IMR-90 (cell line): ENCODE results near the gene MADCAM1. TPM values are rescaled to one million over a fixed set of nuclear protein-coding genes. Genes with fewer than 3 reads are reported as not detected.

ENCODE experiments used
- ATAC-seq: fragments of 200-7000 bp; cut with Tn5 transposase; 2 replicates; pipeline ENCODE4 v1.9.1; 2020; ENCODE audit warnings: low read depth, mild to moderate bottlenecking, moderate library complexity
- BruUV-seq: library from RNA; stranded (reverse); fragments of 400-500 nt; replicated peaks from 2 replicates; lab custom pipeline; 2021; lab: Mats Ljungman, UMichigan
- CTCF ChIA-PET: fragments of 300-600 bp; formaldehyde crosslinking; extraction: SDS; loops from one replicate; lab custom pipeline; 2021; ENCODE audit warnings: antibody characterized with exemption; lab: Yijun Ruan, JAX
- POLR2A ChIA-PET: fragments of 300-600 bp; sonication (Branson Sonifier 250); formaldehyde crosslinking; loops from one replicate; lab custom pipeline; 2022; ENCODE audit warnings: antibody characterized with exemption; ENCODE audit not compliant: unreplicated experiment; lab: Charles Lee
- DNase-seq: peaks from one replicate; pipeline ENCODE4 v3.0.0; 2013
- H2AFZ ChIP-seq: replicated peaks from 2 replicates; pipeline ENCODE3; 2013; ENCODE audit warnings: low read length, mild to moderate bottlenecking; ENCODE audit not compliant: poor library complexity
- H2AK5ac ChIP-seq: 2 replicates; pipeline ENCODE4 v1.6.1; 2013; ENCODE audit warnings: low read depth, low read length, inconsistent platforms
- H2AK9ac ChIP-seq: replicated peaks from 2 replicates; pipeline ENCODE3; 2013; ENCODE audit warnings: mild to moderate bottlenecking, low read depth, low read length, moderate library complexity; ENCODE audit not compliant: poor library complexity
- H2BK120ac ChIP-seq: 2 replicates; pipeline ENCODE4 v1.6.1; 2013; ENCODE audit warnings: low read depth, low read length, inconsistent platforms
- H2BK15ac ChIP-seq: 3 replicates; pipeline ENCODE4 v1.6.1; 2013; ENCODE audit warnings: low read depth, low read length, inconsistent platforms
- H2BK20ac ChIP-seq: 2 replicates; pipeline ENCODE4 v1.6.1; 2013; ENCODE audit warnings: low read depth, mild to moderate bottlenecking, inconsistent platforms, low read length, moderate library complexity
- H2BK5ac ChIP-seq: 2 replicates; pipeline ENCODE4 v1.6.1; 2013; ENCODE audit warnings: mild to moderate bottlenecking, low read depth, low read length, inconsistent platforms; ENCODE audit not compliant: poor library complexity, severe bottlenecking
- H3K14ac ChIP-seq: replicated peaks from 2 replicates; pipeline ENCODE4 v1.6.1; 2013; ENCODE audit warnings: low read depth, low read length, inconsistent platforms
- H3K18ac ChIP-seq: 2 replicates; pipeline ENCODE4 v1.6.1; 2013; ENCODE audit warnings: low read depth, low read length, control low read depth
- H3K23ac ChIP-seq: 2 replicates; pipeline ENCODE4 v1.6.1; 2013; ENCODE audit warnings: low read depth, low read length, inconsistent platforms
- H3K27ac ChIP-seq: 2 replicates; pipeline ENCODE4 v1.5.1; 2013; ENCODE audit warnings: mild to moderate bottlenecking, control low read depth, low read length; ENCODE audit not compliant: insufficient read depth
- H3K27me3 ChIP-seq: 2 replicates; pipeline ENCODE4 v1.6.1; 2013; ENCODE audit warnings: low read length; ENCODE audit not compliant: control insufficient read depth, insufficient read depth
- H3K36me3 ChIP-seq: 2 replicates; pipeline ENCODE4 v1.6.1; 2013; ENCODE audit warnings: low read length, mixed read lengths; ENCODE audit not compliant: control insufficient read depth, insufficient read depth
- H3K4ac ChIP-seq: 2 replicates; pipeline ENCODE4 v1.6.1; 2013; ENCODE audit warnings: low read depth, low read length, inconsistent platforms
- H3K4me1 ChIP-seq: 2 replicates; pipeline ENCODE4 v1.6.1; 2013; ENCODE audit warnings: low read length, mixed read lengths; ENCODE audit not compliant: control insufficient read depth, insufficient read depth
- H3K4me2 ChIP-seq: 2 replicates; pipeline ENCODE4 v1.6.1; 2013; ENCODE audit warnings: low read depth, mild to moderate bottlenecking, control low read depth, low read length, moderate library complexity
- H3K4me3 ChIP-seq: 2 replicates; pipeline ENCODE4 v1.5.1; 2013; ENCODE audit warnings: low read depth, mild to moderate bottlenecking, control low read depth, low read length, moderate library complexity; ENCODE audit not compliant: insufficient read depth
- H3K56ac ChIP-seq: 2 replicates; pipeline ENCODE4 v1.6.1; 2013; ENCODE audit warnings: low read length, inconsistent platforms; ENCODE audit not compliant: insufficient read depth; ENCODE audit errors: extremely low read depth
- H3K79me1 ChIP-seq, 2 experiments: 2 replicates each; pipeline ENCODE4 v1.6.1; 2013; ENCODE audit warnings: low read length in 2 of 2, inconsistent platforms in 1 of 2, low read depth in 1 of 2
- H3K9ac ChIP-seq: 2 replicates; pipeline ENCODE4 v1.6.1; 2013; ENCODE audit warnings: low read depth, low read length, control low read depth
- H3K9me1 ChIP-seq: 2 replicates; pipeline ENCODE4 v1.6.1; 2013; ENCODE audit warnings: low read length, inconsistent platforms; ENCODE audit not compliant: insufficient read depth
- H3K9me3 ChIP-seq: 2 replicates; pipeline ENCODE4 v1.6.1; 2013; ENCODE audit warnings: low read length; ENCODE audit not compliant: control insufficient read depth, insufficient read depth
- H4K20me1 ChIP-seq: 2 replicates; pipeline ENCODE4 v1.6.1; 2013; ENCODE audit warnings: low read length, inconsistent platforms; ENCODE audit not compliant: insufficient read depth
- H4K5ac ChIP-seq: 2 replicates; pipeline ENCODE4 v1.6.1; 2013; ENCODE audit warnings: mild to moderate bottlenecking, low read depth, low read length, control low read depth
- H4K8ac ChIP-seq, 2 experiments: 2 replicates each; pipeline ENCODE4 v1.6.1; 2013; ENCODE audit warnings: low read depth in 2 of 2, low read length in 2 of 2, control low read depth in 1 of 2, inconsistent platforms in 1 of 2
- H4K91ac ChIP-seq: 2 replicates; pipeline ENCODE4 v1.6.1; 2013; ENCODE audit warnings: low read depth, low read length, inconsistent platforms; ENCODE audit not compliant: insufficient read depth
- CEBPB ChIP-seq: IDR thresholded peaks from 2 replicates; pipeline ENCODE4 v1.6.1; 2012; ENCODE audit warnings: low read depth, low read length, improper control_type of control experiment
- CTCF ChIP-seq: conservative IDR thresholded peaks from 2 replicates; pipeline ENCODE4 v1.5.1; 2012; ENCODE audit warnings: mild to moderate bottlenecking, low read depth, low read length, improper control_type of control experiment
- ELK1 ChIP-seq: fragments of 150-350 bp; IDR thresholded peaks from 2 replicates; pipeline ENCODE4 v1.6.1; 2016; ENCODE audit warnings: low read depth, mild to moderate bottlenecking, low read length, moderate library complexity, borderline replicate concordance
- FOS ChIP-seq: fragments of 150-350 bp; IDR thresholded peaks from 2 replicates; pipeline ENCODE4 v1.6.1; 2016; ENCODE audit warnings: low read depth, low read length
- MAZ ChIP-seq: IDR thresholded peaks from 2 replicates; pipeline ENCODE4 v1.6.1; 2012; ENCODE audit warnings: low read depth, mild to moderate bottlenecking, low read length, improper control_type of control experiment, moderate library complexity, borderline replicate concordance
- NFE2L2 ChIP-seq: fragments of 150-350 bp; IDR thresholded peaks from 2 replicates; pipeline ENCODE4 v1.6.1; 2016; ENCODE audit warnings: low read depth, mild to moderate bottlenecking, low read length
- RAD21 ChIP-seq: IDR thresholded peaks from 2 replicates; pipeline ENCODE4 v1.6.1; 2012; ENCODE audit warnings: low read length, improper control_type of control experiment
- RCOR1 ChIP-seq: IDR thresholded peaks from 2 replicates; pipeline ENCODE4 v1.6.1; 2012; ENCODE audit warnings: mild to moderate bottlenecking, low read length, improper control_type of control experiment; ENCODE audit not compliant: insufficient replicate concordance
- RFX5 ChIP-seq: IDR thresholded peaks from 2 replicates; pipeline ENCODE4 v1.8.0; 2012; ENCODE audit warnings: low read depth, mild to moderate bottlenecking, low read length, moderate library complexity
- SMC3 ChIP-seq: fragments of 150-350 bp; IDR thresholded peaks from 2 replicates; pipeline ENCODE4 v1.6.1; 2016; ENCODE audit warnings: low read depth, mild to moderate bottlenecking, antibody characterized with exemption, low read length, moderate library complexity
- WGBS, 2 experiments: methylation state at CpG; one replicate each; pipeline versions ENCODE4 v1.1.5 to v1.1.7; 2013; ENCODE audit warnings: missing lambda C conversion rate in 2 of 2; ENCODE audit not compliant: insufficient read length in 1 of 2; ENCODE audit errors: extremely low coverage in 2 of 2; 5-methylcytosine and 5-hydroxymethylcytosine counted together
- dilution Hi-C: fragments of 300-500 bp; cut with HindIII; formaldehyde crosslinking; loops from one replicate; pipeline ENCODE4 v1.14.3; 2018; ENCODE audit warnings: low sequenced_read_pairs; ENCODE audit not compliant: unreplicated experiment
- in situ Hi-C: fragments of 300-500 bp; cut with MboI; formaldehyde crosslinking; loops from 3 replicates; pipeline ENCODE4 v1.14.3; 2019; ENCODE audit warnings: low sequenced_read_pairs, inconsistent platforms, mixed read lengths
- intact Hi-C: fragments of 100-400 bp; cut with micrococcal nuclease; formaldehyde crosslinking; loops from 2 replicates; pipeline ENCODE4 v1.10.0; 2022
- polyA plus RNA-seq, 3 experiments: library from polyadenylated mRNA; depleted of rRNA; stranded (reverse); fragments of >200 nt; gene quantifications; 2 replicates each; pipeline ENCODE4 v1.2.3, GENCODE V29; 2012; ENCODE audit warnings: low replicate concordance in 1 of 3
- total RNA-seq: library from RNA; depleted of rRNA; stranded (reverse); fragments of >200 nt; gene quantifications from 2 replicates; pipeline ENCODE4 v1.2.3, GENCODE V29; 2012

Gene MADCAM1
- total and polyA plus RNA-seq, 2 of the 4 experiments (the other 2 are of a cell fraction): 0.24 TPM; not detected in 1

GRCh38 chr19:525029-525428, 28.7 kb downstream of the MADCAM1 start:
- peaks cover 4% of the 10 kb centered on the region for H3K9me3 ChIP-seq
- H3K9ac ChIP-seq: no peak overlapping the region
- no peak overlapping the region for H3K23ac ChIP-seq
- H2AK9ac ChIP-seq: peak overlapping the region; percentile 33
- no peak overlapping the region for H3K4me3 ChIP-seq
- dilution Hi-C loops (no loop called here), in situ Hi-C loops (no loop called here), intact Hi-C loops (no loop called here)
- BruUV-seq: no TSS peak
- no peak overlapping the region for H3K4me2 ChIP-seq
- H4K20me1 ChIP-seq: no peaks in the 10 kb centered on the region
- no peak overlapping the region for H2AK5ac ChIP-seq
- 70% methylated on average over 9 of the region's 18 CpGs; no CpG with 5 or more reads in 1 of the 2 experiments for WGBS, 2 experiments
- no peak overlapping the region for H3K56ac ChIP-seq
- H3K14ac ChIP-seq: no peak overlapping the region
- H2BK5ac ChIP-seq: no peak overlapping the region
- no peak overlapping the region for H3K18ac ChIP-seq
- no peak overlapping the region for H2BK20ac ChIP-seq
- no peak overlapping the region for H4K8ac ChIP-seq
- H2BK120ac ChIP-seq: no peak overlapping the region
- no peaks in the 10 kb centered on the region for H3K79me1 ChIP-seq
- H4K91ac ChIP-seq: no peak overlapping the region
- H2BK15ac ChIP-seq: no peak overlapping the region
- peaks cover under 1% of the 10 kb centered on the region; the same call in 1 of the 2 replicates for H3K36me3 ChIP-seq
- TF ChIP-seq FOS (no peak), CTCF (no peak), MAZ (no peak), RCOR1 (no peak), NFE2L2 (no peak), ELK1 (no peak), CEBPB (no peak), SMC3 (no peak), RFX5 (no peak), RAD21 (no peak)
- no peak overlapping the region for H4K5ac ChIP-seq
- peaks cover 10% of the 10 kb centered on the region for H3K4me1 ChIP-seq
- no peak for DNase-seq
- no peaks in the 10 kb centered on the region; the same call in 1 of the 2 replicates for H3K9me1 ChIP-seq
- no peak overlapping the region for H2AFZ ChIP-seq
- no peak overlapping the region for H3K4ac ChIP-seq
- H3K27ac ChIP-seq: no peak overlapping the region
- peaks cover 9% of the 10 kb centered on the region for H3K27me3 ChIP-seq
- ChIA-PET CTCF (interaction anchor here (0.8 kb wide), 1 partner anchor 8 kb away, joined by 3 read pairs; no protein-coding TSS in a partner anchor), POLR2A (no interaction called here)
- peak; percentile 15 for ATAC-seq
